ENCODE measurements around the gene MAML2.

The MAML2 gene

GRCh38 chr11:96227244-96227643, 115.8 kb downstream of the MAML2 start:
- no peak overlapping the region for H3K27ac ChIP-seq
- TF ChIP-seq ZFX (IDR thresholded peaks at IDR 0.05) (no peak), CTCF (conservative IDR thresholded peaks at IDR 0.05) (no peak)

- no peak overlapping the region for H3K27ac ChIP-seq
- TF ChIP-seq CTCF (conservative IDR thresholded peaks at IDR 0.05) = no peak
- TF ChIP-seq ZFX (IDR thresholded peaks at IDR 0.05) = no peak
Observed at GRCh38 chr11:96223083-96223482, 119.9 kb downstream of the MAML2 start.

- no peak overlapping the region for H3K27ac ChIP-seq
- TF ChIP-seq CTCF (conservative IDR thresholded peaks at IDR 0.05) (no peak), ZFX (IDR thresholded peaks at IDR 0.05) (no peak)
Observed at GRCh38 chr11:96222102-96222501, 120.9 kb downstream of the MAML2 start.

GRCh38 chr11:96221244-96222070, 121.5 kb downstream of the MAML2 start:
- no peak overlapping the region for H3K27ac ChIP-seq
- TF ChIP-seq ZFX (IDR thresholded peaks at IDR 0.05) = no peak
- TF ChIP-seq CTCF (conservative IDR thresholded peaks at IDR 0.05) = no peak

- TF ChIP-seq CTCF (conservative IDR thresholded peaks at IDR 0.05) (no peak), ZFX (IDR thresholded peaks at IDR 0.05) (no peak)
- no peak overlapping the region for H3K27ac ChIP-seq
Observed at GRCh38 chr11:96219981-96220623, 122.9 kb downstream of the MAML2 start.

- no peak for TF ChIP-seq ZFX (IDR thresholded peaks at IDR 0.05)
- TF ChIP-seq CTCF (conservative IDR thresholded peaks at IDR 0.05) = no peak
- no peak overlapping the region for H3K27ac ChIP-seq
Observed at GRCh38 chr11:96218901-96219300, 124.1 kb downstream of the MAML2 start.

- TF ChIP-seq CTCF (conservative IDR thresholded peaks at IDR 0.05) (no peak), ZFX (IDR thresholded peaks at IDR 0.05) (no peak)
- no peak overlapping the region for H3K27ac ChIP-seq
Observed at GRCh38 chr11:96218006-96218405, 125.0 kb downstream of the MAML2 start.

Measured in C4-2B (cell line).